Retinal pigment epithelial cell (primary cell): Measurements from ENCODE around the gene PHF20.
A peak's percentile ranks its signal among the peaks of the same experiment; 100 is the strongest.
"Not testable (repeated sequence)": the region's sequence is repeated elsewhere in the genome, so short reads cannot be mapped to it uniquely, and the experiment has no call there.

Experiments used
- DNase-seq: peaks from one replicate; pipeline ENCODE4 v3.0.0-alpha.2; 2010; ENCODE audit warnings: low read depth
- H3K4me3 ChIP-seq: 2 replicates; pipeline ENCODE4 v1.5.1; 2011; ENCODE audit warnings: mild to moderate bottlenecking, low read length, control low read depth, moderate library complexity
- CTCF ChIP-seq: conservative IDR thresholded peaks from 2 replicates; pipeline ENCODE4 v1.5.1; 2011; ENCODE audit warnings: low read depth, low read length, control low read depth, inconsistent platforms

PHF20 gene

DNA sequence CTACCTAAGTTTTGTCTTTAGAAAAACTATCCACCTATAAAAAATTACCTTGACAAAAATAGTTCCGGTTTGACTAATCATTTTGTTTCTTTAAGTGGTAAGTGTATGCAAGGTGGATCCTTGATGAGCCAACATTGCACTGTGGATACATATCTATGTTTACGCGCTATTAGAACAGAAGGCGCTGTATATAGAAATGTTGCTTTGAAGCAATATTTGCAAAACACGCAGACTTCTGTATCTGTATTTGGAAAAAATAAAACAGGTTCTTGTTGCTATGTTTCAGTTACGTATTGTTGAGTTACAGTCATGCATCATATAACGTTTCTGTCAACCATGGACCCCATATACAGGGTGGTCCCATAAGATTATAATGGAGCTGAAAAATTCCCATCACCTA is 178.3 kb downstream of the PHF20 start:
- no peak overlapping the region for H3K4me3 ChIP-seq
- DNase-seq: no peak
- no peak for TF ChIP-seq CTCF

DNA sequence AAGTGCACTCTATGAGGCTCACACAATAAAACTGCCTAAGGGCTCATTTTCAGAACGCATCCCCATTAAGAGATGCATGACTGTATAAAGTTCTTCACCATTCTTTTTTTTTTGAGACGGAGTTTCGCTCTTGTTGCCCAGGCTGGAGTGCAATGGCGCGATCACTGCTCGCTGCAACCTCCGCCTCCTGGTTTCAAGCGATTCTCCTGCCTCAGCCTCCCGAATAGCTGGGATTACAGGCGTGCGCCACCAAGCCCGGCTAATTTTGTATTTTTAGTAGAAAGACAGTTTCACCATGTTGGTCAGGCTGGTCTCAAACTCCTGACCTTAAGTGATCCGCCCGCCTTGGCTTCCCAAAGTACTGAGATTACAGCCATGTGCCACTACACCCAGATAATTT is 180.3 kb downstream of the PHF20 start:
- not testable (repeated sequence) for H3K4me3 ChIP-seq

DNA sequence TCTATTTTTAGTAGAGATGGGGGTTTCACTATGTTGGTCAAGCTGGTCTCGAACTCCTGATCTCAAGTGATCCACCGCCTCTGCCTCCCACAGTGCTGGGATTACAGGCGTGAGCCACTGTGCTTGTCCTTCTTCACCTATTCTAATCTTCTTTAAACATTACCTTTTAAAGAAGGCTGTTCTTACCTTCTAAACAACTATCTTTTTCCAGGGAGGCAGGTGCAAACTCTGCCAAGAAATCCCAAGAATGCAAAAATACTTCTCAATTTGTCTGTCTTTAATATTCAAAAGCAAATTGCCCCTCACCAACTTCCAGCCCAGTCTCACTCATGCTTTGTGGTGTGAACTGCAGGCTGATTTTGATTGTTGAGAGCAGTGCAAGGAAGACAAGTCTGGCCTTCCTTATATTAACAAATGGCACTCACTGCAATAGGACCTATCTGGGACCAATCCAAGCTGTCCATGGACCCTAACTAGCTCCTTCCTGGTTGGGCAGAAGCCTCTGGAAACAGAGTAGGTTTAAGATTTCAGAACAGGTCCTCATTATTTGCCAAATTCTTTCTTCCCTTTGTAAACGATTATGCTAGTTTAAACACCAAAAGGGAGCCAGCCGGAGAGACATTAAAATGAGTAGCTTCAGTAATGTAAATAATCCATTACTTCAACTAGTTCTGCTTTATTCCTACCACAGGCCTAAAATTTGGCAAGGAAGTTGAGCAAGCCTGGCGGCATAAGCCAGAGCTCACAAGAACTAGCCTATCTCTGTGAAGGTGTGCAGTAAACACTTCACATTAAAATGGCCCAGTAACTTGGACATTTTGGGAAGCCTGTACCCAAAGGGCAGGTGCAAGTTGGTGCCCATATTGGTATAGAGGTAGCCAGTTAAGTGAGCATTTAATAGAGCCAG is 180.9 kb downstream of the PHF20 start:
- DNase-seq: no peak
- peak overlapping the region; percentile 92 for H3K4me3 ChIP-seq
- no peak for TF ChIP-seq CTCF

More for the DNA sequence above, 180.3 kb downstream of the PHF20 start:
- not testable (repeated sequence) for DNase-seq

DNA sequence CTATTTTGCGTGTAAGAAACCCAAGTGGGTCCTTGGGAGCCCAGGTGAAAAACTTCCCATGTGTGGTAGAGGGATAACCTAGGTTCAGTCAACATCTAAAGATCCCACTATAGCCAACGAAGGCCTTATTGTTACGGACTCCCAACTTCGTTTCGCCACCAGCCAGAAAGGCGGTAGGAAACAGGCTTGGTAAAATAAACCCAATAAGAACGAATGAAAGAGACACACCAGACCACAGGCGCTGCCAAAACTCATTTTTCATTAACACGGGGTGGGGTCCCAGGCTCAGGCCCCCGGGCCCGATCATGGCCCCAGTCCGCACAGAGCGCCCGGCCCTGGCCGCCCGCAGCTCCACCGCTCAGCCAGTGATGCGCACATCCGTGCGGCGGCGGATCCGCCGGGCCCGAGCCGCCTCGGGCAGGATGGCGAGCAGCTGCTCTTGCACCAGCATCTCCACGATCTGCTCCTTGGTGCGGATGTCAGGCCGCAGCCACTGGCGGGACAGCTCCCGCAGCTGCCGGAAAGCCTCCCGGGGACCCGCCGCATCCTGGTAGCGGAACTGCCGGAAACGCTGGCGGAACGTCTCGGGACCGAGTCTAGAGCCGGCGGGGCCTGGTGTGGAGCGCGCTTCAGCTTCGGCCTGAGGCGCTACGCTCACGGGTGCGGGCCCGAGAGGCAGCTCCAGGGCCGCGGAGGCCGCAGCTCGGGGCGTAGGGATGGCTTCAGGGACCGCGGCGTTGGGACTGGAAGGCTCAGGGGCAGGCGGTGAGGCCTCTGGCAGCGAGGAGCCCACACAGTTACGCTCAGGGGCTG is 181.8 kb downstream of the PHF20 start:
- peak; percentile 12 for DNase-seq
- no peak for TF ChIP-seq CTCF
- H3K4me3 ChIP-seq: peak overlapping the region; percentile 92

- peak; percentile 91 for TF ChIP-seq CTCF
- peak within 1 kb of the TSS; percentile 92 for H3K4me3 ChIP-seq
- DNase-seq: peak; percentile 92
These were observed 182.5 kb downstream of the PHF20 start, which contains the start of gene SCAND1 for GRCh38 chr20:35954200-35954906. Gene SCAND1, minus strand, starts transcription at chr20:35954502. Its CDS starts 218 bp downstream, at chr20:35954284.

GRCh38 chr20:35954907-35955251 is 183.1 kb downstream of the PHF20 start:
- peak overlapping the region; percentile 92 for H3K4me3 ChIP-seq
- no peak for TF ChIP-seq CTCF
- peak; percentile 12 for DNase-seq

GRCh38 chr20:35956616-35957015 is 184.8 kb downstream of the PHF20 start:
- TF ChIP-seq CTCF: no peak
- no peak overlapping the region for H3K4me3 ChIP-seq
- DNase-seq: no peak

DNA sequence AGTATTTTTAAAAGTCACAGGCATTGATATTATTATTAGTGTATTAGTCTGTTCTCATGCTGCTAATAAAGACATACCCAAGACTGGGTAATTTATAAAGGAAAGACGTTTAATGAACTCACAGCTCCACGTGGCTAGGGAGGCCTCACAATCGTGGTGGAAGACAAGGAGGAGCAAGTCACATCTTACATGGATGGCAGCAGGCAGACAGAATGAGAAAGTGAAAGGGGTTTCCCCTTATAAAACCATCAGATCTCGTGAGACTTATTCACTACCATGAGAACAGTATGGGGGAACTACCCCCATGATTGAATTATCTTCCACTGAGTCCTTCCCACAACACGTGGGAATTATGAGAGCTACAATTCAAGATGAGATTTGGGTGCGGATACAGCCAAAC is 187.5 kb downstream of the PHF20 start:
- H3K4me3 ChIP-seq, DNase-seq: not testable (repeated sequence)
